Fibroblast of skin of right quadriceps (primary cell): ENCODE measurements around the gene KLF15.

ENCODE experiments used
- DNase-seq: peaks from one replicate; pipeline ENCODE4 v3.0.0-alpha.2; 2013

Gene KLF15

GRCh38 chr3:126319701-126320295 lies 37.4 kb downstream of the KLF15 start:
- DNase-seq, result no peak

DNA sequence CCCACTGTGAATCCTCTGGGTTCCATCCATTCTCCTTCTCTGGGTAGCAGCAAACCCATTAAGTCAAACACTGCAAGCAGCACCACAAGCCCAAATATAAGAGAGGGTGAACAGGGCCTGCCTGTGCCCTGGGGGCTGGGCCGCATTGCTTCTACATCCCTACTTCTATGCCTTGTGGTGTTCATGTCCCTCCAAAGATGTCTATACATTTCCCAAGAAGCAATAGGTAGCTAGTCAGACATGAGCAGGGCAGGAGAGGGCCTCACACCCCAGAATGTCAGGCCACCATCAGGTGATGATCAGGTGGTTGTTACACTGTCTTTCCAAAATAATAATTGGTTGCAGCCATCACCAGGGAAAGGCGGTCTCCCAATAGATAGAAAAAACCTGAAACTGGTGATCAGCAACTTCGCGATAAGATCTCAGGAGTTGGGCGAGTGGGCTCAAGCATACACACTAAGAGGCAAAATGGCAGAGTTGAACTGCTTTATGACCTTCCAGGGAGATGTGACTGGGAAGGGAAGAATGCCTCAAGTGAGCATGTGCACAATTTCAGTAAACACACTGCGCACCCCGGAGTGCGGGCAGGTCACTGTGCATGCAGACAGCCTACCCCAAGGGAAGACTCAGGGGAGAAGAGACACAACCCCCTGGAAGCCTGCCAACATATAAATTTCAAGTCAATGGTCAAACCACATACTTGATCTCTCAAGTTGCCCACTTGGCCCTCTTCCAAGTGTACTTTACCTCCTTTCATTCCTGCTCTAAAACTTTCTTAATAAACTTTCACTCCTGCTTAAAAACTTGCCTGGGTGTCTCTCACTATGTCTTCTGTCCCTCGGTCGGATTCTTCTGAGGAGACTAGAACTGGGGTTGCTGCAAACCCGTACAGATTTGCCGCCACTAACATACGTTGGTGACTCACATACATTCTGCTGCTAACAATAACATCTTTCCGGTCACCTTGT lies 39.9 kb downstream of the KLF15 start:
- DNase-seq, result no peak

GRCh38 chr3:126316501-126316939 lies 40.7 kb downstream of the KLF15 start:
- no peak for DNase-seq

GRCh38 chr3:126316031-126316461 lies 41.2 kb downstream of the KLF15 start:
- no peak for DNase-seq

GRCh38 chr3:126314790-126315658 lies 42.2 kb downstream of the KLF15 start:
- no peak for DNase-seq

- DNase-seq, result no peak
Measured at GRCh38 chr3:126314305-126314789, 42.9 kb downstream of the KLF15 start.

GRCh38 chr3:126313580-126314304 lies 43.5 kb downstream of the KLF15 start:
- no peak for DNase-seq

GRCh38 chr3:126313166-126313565 lies 44.0 kb downstream of the KLF15 start:
- DNase-seq, result no peak

GRCh38 chr3:126312341-126312740 lies 44.9 kb downstream of the KLF15 start:
- no peak for DNase-seq

- DNase-seq, result no peak
Measured at GRCh38 chr3:126311338-126311978, 45.8 kb downstream of the KLF15 start.

DNA sequence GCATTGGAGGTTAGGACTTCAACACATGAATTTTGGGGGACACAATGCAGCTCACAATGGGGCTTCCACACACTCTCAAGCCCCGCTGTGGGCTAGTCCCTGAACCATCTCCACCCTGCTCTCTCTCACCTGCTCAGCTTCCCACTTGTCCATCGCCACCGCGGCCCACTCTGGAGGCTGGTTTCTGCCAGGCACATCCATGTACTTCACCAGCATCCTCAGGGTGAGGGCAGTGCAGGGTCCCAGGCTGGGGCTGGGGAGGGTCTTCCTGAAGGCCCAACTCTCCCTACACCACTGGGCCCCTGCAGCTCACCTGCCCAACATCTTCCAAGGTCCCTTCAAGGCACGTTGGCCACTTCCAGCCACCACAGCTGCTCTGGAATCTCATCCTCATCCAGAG lies 46.4 kb downstream of the KLF15 start:
- DNase-seq, result no peak

DNA sequence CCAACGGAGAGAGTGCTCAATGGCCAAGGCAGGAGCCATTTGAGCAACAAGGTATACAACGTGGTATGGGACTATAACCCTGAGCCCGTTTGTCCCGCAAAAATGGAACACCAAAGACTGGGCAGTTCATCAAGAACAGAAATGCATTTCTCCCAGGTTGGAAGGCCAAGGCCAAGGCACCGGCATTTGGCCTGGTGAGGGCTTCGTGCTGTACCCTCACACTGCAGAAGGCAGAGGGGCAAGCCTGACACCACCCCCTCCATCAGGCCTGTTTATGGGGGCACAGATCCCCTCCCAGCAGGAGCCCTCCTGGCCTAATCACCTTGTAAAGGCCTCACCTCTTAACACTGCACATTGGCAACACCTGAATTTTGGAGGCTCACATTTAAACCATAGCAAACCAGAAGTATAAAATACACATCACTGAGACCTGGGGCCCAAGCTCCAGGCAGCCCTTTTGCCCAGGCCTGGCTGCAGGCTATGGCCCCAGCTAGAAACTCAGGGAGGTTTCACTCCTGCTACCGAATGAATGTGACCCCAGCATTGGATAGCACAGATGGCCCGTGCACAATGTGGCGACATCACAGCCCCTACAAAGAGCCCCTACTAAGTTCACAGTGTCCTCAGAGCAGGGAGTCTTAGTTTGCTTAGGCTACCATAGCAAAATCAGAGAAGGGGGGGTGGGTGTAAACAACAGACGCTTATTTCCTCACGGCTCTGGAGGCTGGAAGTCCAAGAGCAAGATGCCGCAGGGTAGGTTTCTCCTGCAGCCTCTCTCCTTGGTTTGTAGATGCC lies 47.1 kb downstream of the KLF15 start:
- no peak for DNase-seq

DNA sequence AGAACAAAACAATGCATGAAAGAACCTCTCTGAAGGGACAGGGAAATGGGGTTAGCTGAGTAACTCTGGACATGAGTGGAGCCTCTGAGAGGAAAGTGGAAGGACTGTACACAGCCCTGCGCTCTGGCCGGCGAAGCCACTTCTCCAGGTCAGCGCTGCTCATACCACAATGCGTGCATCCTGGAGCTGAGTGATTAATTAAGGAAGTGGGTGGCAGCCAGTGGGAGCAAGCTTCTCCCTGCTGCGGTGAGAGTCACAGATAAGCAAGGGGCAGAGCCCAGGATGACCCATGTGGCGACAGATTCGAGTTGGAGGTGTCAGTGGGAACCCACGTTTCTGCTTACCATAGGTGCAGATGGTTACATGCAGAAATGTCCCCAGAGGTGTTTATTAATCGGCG lies 48.0 kb downstream of the KLF15 start:
- no peak for DNase-seq

GRCh38 chr3:126308394-126309125 lies 48.6 kb downstream of the KLF15 start:
- DNase-seq, result no peak

- no peak for DNase-seq
Measured at GRCh38 chr3:126307591-126308393, 49.4 kb downstream of the KLF15 start.

- DNase-seq, result no peak
Measured at GRCh38 chr3:126306888-126307482, 50.2 kb downstream of the KLF15 start.

DNA sequence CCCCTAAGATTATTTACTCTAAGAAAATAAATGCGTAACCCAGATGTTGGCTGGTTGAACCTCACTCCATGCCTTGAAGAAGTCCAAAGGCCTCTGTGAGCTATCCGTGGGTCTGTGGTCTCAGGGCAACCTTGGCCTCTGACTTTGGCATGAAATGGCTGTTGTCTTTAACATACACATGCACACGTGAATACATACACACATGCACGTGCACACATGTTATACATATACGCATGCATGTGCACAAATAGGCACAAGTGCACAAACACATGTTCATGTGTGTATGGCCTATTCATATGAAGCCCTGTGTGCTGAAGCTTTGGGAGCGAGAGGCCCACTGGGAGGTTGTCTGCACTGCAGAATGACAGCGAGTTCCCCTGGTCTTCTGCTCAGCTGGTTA lies 50.8 kb downstream of the KLF15 start:
- no peak for DNase-seq

- no peak for DNase-seq
Measured at GRCh38 chr3:126305427-126305826, 51.8 kb downstream of the KLF15 start.

GRCh38 chr3:126304704-126305103 lies 52.5 kb downstream of the KLF15 start:
- no peak for DNase-seq
